Erythroblast (primary cell): ENCODE results near the gene ZCCHC24.

Experiments used
- GATA1 ChIP-seq: IDR thresholded peaks from 2 replicates; pipeline ENCODE4 v1.6.1; 2011; ENCODE audit warnings: low read depth, mild to moderate bottlenecking, control low read depth, low read length, moderate library complexity
- POLR2A ChIP-seq: IDR thresholded peaks from 2 replicates; pipeline ENCODE4 v1.6.1; 2011; ENCODE audit warnings: mild to moderate bottlenecking, low read length

GRCh38 chr10:79355420-79356017 is 89.9 kb downstream of the ZCCHC24 start:
- TF ChIP-seq GATA1 (no peak), POLR2A (no peak)
